Measurements from ENCODE around the gene RTBDN.

- TF ChIP-seq POLR2A (IDR thresholded peaks at IDR 0.05) (no peak), CTCF (IDR thresholded peaks at IDR 0.05) (no peak)
These were observed 39.4 kb downstream of the RTBDN start for GRCh38 chr19:12794971-12795381.
